ENCODE results near the gene LONRF2.

The LONRF2 gene

DNA sequence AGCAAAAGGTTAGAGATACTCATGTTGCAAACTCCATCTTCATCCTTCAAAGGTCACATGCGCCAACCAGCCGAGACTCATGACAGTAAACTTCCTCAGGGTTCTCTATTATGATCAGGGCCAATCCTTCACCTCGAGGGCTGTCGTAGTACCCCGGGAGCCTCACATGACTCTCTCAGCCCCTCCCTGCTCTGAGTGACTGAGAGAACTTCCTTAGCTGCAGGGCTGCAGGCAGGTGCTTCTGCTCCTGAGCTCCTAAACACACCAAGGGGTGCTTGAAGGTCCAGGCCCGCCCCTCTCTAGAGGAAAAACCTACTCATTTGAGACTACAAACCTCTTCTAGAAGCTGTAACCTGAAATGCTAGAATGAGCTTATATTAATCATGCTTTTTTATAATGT lies 48.2 kb downstream of the LONRF2 start:
- no peak for DNase-seq

DNA sequence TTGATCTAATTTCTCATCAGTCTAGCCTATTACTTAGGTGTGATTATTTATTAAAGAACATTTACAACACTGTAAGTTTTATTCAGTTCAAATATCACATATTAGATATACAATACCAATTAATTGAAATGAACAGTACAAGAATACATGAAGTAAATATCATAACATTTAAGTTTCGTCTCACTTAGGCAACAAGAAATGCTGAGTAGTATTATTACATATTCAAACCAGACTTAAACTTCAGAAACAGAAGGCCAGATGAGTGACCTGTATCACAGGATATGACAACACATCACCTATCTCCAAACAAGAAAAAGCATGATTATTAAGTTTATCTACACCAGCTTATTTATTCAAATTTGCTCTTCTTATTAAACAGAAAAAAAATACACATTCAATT lies 48.9 kb downstream of the LONRF2 start:
- no peak for DNase-seq

DNA sequence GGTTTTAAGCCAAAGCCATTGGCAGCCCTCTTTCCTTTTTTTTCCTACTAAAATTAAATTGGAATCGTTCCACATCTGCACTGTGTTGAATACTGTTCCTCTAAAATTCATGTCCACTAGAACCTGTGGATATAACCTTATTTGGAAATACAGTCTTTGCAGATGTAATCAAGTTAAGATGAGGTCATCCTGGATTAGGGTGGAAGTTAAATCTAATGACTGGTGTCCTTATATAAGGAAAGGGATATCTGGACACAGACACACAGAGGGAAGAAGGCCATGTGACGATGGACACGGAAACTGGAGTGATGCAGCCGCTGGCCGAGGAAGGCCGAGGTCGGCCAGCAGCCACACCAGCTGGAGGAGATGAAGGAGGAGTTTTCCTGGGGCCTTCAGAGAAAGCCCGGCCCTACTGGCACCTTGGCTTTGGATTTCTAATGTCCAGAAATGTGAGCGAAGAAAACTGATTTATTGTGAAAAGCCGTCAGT lies 49.4 kb downstream of the LONRF2 start:
- DNase-seq: no peak

DNA sequence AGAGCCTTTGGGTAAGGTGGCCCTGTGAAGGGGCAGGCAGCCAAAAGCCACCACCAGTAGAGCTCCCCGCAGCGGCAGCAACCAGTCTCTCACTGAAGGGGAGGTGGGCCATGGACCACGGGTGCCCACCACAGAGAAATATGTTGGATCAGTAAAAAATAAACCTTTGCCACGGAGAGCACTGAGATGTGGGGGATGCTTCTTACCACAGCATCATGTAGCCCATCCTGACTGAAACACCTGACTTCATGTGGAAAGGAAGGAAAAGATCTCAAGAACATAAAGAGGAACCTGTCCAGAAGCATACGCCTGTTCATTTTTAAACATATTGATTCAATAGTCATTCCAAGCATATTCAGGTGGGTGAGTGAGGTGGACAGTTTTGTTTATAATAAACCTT lies 51.1 kb downstream of the LONRF2 start:
- no peak for DNase-seq

DNA sequence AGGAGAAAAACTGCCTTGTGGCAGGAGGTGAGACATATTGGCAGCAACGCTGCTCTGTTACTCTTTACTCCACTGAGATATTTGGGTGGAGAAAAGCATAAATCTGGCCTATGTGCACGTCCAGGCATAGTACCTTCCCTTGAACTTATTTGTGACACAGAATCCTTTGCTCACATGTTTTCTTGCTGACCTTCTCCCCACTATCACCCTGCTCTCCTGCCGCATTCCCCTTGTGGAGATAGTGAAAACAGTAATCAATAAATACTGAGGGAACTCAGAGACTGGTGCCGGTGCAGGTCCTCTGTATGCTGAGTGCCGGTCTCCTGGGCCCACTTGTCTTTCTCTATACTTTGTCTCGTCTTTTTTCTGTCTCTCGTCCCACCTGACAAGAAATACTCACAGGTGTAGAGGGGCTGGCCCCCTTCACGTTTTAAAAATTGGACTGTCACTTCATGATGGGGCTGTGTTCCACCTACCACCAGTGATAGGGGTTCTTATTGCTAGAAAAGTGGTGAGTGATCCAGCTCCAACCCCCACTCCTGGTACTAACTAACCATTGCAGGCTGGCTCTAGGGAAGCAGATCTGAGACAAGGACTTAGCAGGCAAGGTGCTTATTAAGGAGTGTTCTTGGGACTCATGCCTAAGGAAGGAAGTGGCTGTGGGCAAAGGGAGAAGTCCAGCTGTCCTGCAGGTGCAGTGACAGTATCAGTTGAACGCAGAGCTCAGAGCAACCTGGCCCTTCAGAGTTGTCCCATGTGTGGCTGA lies 51.7 kb downstream of the LONRF2 start:
- DNase-seq: no peak

DNA sequence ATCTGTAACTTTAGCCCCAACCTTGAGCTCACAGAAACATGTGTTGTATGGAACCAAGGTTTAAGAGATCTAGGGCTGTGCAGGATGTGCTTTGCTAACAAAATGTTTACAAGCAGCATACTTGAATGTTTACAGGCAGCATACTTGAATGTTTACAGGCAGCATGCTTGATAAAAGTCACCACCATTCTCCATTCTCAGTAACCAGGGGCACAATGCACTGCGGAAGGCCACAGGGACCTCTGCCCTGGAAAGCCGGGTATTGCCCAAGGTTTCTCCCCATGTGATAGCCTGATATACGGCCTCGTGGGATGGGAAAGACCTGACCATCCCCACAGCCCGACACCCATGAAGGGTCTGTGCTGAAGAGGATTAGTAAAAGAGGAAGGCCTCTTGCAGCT lies 52.4 kb downstream of the LONRF2 start:
- no peak for DNase-seq

DNA sequence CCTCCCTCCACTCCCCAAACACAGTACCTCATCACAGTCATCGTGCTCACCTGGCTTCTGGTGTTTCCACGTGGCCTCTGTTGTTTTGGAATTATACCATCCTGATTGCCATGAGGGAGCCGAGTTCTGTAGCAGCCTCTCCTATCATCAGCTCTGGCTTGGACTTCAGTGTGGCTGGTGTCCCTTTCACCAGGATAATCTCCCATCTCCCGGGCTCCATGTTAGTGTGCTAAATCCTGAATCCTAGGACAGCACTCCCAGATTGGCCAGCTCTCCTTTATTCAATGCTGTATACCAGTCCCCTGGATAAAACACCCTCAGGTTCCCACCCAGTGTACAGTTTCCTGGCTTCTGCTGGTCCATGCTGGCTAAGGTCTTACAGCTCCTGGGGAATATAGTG lies 53.3 kb downstream of the LONRF2 start:
- DNase-seq: no peak

DNA sequence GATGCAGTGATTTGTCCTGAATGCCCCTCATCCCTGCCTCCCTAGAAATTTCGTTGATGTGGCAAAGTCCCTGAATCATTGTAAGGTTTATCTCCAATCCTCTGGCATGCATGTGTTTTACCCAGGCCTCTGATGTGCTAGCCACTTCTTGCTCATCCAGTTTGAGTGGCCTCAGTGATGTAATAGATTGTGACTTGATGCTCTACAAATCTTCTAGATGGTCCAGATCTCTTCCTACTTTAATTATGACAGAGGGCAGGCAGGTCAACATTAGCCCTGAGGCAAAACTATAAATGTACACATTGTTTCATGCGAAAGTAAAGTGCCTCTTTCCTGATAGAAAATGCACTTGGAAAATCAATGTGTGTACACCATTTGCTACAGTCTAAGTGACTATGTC lies 54.5 kb downstream of the LONRF2 start:
- DNase-seq: no peak

DNA sequence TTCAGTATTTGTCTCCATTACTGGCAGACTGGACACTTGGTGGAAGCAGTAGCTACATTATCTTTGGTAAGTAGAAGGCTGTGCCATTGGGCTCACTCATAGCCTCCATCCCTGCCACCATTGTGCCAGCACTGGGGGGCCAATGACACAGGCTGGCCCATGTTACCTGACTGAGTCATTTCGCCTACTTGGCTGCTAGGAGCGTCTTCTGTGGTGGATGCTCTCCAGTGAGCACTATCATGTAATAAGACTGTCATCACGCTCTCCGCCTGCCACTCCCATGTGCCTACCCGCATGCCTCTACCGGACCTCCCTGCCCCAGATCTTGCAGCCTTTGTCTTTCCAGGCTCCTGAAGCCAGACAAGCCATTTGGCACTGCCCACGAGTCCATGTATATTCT lies 56.2 kb downstream of the LONRF2 start:
- no peak for DNase-seq

DNA sequence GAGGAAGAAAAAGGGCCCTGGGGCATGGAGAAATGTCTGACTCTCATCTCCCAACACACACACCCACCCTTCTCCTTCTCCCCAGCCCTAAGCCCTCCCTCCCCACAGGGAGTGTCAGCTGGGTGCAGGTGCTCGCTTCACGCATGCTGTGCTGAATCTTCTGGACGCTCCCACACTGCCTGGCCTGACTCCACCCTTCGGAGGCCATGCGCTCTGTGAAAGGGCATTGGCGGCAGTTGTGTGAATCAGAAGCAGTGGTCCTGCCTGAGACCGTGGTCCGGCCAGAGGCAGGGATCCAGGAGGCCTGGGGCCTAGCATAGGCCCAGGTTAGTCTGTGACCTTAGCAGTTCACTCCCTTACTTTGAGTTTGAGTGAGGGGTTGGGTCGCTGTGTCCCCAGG lies 57.1 kb downstream of the LONRF2 start:
- no peak for DNase-seq

DNA sequence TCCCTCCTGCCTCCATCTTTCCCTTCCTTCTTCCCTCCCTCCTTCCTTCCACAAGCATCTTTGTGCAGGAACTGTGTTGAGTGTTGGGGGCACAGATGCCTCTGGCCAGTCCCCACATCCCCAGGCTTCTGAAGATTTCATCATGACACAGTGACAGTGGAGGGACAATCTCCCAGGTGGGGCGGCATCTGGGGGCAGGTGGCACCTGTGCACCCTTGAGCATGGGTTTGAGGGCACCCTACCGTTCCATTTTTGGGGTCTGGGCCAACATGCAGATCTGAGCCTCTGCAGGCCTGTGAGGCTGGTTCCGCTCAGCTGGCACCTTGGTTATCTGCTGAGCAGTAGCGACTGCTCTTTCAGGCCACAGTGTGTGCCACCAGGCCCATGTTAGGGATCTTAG lies 57.6 kb downstream of the LONRF2 start:
- no peak for DNase-seq

DNA sequence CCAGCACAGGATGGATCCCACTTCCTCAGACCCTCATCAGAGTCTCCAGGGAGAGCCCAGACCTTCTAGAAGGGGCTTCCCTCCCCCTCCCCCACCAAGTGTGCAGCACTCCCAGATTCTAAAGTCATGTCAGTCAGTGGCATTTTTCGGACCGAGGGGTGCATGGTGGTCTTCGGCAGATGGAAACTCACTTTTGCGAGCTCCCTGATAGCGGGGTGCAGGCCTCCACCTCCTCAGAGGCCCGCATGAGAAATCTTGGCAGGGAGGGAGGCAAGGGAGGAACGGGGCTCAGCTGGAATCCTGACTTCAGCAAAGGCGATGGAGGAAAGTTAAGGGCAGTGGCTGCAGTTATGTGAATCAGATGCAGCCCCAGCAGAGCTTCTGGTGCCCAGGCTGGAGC lies 58.2 kb downstream of the LONRF2 start:
- no peak for DNase-seq

DNA sequence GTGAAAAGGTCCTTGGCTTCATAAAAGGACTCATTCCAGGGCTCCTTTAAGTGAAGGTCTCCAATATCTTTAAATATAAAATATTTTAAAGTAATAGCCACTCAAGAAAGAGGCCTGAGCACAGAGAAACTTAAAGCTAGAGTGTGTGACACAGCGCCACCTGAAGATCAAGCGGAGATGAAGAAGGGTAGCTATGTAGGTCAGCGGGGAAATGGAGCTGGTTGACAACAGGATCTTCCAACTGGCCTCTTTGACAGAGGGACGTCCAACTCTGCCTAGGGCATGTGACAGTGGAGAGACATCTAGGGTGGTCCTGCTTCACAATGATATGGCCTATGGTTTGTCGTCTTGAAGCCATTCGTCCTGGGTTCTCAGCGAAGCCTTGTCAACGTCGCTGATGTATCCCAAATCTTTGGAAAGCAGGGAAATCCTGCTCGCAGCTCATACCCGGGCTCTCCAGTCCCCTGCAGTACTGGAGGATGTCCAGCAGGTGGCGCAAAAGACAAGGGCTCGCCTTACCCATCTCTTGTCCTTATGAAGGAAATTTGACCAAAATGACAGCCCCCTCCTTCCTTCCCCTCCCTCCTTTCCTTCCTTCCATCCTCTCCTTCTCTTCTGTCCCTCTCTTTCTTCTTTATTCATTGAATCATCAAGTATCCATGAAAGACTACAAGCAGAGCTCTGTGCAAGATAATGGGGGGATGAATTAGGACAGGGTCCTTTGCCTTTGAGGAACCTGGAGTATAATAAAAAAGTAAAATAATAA lies 59.6 kb downstream of the LONRF2 start:
- DNase-seq: peak; percentile 18

DNA sequence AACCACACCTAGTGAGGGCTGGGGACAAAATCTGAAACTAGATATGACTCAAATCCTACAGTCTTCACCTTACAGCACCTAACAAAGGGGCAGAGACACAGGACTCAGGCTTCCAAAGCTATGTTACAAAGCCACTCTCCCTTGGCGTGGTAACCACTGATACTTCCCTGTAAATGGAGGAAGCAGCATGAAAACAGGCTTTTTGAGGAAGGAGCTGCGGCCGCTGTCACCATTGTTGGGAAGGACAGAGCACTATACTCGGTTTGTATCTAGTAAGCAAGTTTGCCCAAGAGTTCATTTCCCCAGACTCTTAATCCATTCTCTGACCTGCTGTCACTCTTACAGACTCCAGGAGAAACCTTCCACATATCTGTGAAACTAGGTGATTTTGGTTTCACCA lies 60.3 kb downstream of the LONRF2 start:
- DNase-seq: no peak

DNA sequence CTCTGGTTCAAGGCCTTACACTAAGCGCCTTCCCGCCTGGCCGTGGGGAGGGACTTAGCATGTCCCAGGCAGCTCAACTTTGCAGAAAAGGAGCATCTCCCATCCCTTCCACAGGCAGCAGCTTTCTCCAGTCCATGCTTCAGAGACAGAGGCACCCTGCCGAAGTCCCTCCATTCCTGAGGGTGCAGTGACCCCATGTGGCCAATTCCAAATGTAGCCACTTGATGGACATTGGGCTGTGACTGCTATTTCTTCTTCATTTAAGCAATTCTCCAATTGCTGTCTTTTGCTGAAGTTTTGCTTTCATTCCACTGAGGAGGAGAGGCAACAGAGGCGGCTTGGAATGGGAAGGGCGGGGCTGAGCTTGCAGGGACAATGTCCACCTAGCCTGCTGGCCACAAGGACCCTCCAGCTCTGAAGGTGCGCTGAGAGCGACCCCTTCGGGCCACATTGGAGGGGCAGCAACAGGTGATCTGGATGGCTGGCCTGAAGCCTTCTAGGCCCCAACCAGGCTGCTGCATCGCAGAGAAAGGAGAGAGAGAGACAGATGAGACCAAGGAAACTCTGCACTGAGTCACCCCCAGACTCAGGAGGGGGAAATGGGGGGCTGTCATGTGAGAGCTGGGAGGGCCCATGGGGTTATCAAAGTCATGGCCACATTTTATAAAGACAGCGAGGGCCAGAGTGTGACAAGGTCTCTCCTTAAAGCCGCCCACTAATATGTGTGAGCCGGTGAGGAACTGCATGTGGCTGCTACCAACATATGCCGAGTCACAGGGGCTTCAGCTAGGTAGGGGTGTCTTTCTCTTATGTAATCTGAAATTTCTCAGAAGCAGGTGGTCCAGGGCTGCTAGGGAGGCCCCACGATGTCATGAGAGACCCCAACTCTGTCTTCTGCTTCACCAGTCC lies 61.3 kb downstream of the LONRF2 start:
- peak; percentile 20 for DNase-seq

DNA sequence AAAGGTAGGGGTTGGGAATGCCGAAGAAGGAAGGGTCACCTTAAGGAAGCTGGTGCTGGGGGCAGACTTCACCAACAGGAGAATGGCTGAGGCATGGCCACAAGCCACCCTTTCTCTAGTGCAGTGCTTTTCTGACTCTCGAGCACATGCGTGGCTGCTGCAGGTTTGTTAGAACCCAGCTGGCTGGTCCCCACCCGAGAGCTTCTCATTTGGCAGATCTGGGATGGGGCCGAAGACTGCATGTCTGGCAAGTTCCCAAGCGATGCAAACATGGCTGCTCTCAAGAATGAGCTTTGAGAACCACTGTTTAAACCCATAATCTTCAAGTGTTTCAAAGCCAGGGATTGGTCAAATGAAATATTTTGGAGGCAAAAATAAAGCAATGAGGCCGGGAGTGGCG lies 63.2 kb downstream of the LONRF2 start:
- DNase-seq: no peak

DNA sequence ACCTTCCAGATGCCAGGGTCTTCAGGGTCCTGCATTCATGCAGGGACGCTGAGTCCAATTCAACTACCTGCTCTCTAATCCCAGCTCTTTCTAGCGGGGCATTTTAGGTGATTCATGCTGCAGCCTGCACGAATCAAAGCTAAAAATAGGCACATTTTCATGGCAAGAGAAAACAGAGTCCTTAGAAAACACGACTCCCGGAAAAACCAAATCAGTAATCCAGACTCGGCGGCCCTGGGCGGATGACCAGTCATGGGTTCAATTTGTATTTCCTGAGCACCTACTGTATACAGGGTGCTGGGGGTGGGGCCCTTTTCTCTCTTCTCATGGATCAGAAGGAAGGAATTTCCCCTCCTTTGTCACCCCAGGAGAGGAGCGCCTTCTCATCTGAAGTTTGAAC lies 64.4 kb downstream of the LONRF2 start:
- no peak for DNase-seq

DNA sequence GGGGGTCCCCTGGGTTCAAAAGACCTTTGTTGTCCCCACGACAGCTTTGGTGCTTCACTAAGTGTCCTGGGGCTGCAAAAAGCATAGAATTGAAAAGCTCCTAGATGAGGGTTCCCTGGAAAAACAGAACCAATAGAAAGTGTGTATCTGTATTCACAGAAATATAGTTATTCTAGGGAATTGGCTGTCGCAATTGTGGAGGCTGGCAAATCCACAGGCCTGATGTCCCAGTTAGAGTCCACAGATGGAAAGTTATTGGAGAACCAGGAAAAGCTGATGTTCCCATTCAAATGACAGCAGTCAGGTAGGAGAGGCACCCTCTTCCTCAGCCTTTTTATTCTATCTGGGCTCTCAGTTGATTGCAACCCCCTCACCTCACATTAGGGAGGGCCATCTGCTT lies 65.5 kb downstream of the LONRF2 start:
- DNase-seq: no peak

DNA sequence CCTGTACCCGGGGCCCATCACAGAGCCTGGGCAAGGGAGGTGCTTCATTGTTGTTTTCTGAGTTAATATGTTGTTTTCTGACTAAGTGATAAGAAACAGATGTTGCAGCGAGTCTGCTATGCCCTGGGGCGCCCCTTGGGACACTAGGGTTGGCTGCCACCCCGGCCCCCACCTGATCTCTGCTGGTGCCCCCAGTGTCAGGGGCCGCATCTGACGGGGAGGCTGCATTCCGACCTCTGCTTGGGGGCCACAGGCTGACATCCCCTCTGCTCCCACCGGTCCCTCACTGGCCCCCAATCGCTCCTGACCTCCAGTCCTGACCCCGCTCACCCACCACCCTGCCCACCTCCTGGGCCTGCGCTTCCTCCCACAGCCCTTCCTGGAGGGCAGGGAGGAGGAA lies 65.9 kb downstream of the LONRF2 start:
- DNase-seq: no peak

DNA sequence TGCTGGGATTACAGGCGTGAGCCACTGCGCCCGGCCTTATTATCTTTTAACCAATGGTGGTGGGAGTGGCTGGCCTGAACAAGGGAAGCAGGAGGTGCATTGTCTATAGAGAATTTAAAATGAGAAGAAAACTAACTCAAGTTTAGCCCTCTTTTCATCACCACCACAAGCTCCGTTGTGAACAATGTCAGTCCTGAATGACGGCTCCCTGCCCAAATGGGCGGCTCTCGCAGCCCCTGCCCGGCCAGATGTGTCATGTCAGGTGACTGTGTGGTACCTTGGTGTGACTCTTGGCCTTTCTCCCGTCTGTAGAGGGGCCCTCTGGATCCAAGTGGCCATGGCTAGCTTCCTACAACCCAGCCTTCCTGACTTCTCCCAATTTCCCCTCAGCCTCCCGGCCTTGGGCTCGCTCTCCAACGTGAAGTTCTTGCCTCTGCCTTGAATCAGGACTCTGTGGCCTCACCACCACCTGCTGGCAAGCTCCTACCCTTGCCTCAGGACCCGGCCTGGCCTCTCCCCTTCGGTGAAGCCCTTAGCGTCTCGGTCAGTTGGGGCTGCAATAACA lies 67.6 kb downstream of the LONRF2 start:
- no peak for DNase-seq

DNA sequence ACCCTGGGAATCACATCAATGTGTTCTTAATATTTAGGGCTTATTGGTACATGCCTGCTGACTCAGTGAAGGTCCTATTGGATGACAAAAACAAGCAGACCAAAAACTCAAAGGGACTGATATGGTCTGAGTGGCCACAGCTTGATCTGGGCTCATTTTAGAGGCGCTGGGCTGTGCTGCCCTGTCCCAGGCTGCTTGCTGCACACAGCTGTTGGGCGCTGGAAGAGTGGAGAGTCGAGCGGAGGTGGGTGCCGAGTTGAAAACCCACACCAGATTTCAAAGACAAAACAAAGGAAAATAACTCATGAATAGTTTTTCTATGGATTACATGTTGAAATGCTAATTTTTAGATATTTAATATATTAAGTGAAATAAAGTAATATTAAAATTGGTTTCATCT lies 68.5 kb downstream of the LONRF2 start:
- DNase-seq: no peak

DNA sequence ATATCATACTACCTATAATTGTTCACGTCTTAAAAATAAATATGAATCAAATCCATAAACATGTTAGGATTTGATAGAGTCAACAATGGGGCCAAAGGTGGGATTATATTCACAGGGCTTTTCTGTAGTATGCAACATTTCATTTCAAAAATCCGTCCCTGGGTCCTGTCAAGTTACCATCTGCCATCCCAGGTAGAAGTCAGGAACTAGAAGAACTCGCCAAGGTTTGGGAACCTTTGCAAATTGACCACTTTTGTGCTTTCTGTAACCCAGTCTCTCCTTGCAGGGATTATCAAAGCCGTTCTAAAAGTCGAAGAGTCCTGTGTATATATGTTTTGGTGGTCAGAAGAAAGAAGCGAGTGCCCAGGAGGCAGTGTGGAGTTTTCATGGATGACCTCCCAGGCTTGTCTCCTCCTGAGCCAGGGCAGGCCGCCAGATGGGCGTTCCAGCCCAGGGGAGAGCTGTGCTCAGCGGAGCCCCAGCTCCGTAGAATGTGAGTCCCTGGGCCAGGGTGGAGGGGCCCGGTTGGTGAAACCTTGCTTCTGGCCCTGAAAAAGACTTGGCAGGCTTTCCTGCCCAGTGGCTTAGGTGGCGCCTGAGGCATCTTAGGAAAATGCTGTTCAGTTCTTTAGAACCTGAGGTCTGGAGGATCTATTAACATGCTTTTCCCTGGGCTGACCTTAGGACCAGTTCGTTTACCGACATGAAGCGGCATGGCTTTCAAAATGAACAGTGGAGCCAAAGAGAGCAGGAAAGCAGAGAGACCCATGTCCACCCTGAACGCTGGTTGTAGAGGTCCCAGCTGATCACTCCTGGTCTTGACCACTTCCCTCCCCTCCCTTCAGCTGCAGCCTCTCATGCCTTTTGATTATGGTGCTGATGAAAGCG lies 69.2 kb downstream of the LONRF2 start:
- no peak for DNase-seq

Measured in CD4-positive, alpha-beta T cell treated with Interferon gamma for 1 hour (primary cell).